Measurements from ENCODE around the gene NXPH4. TPM values are rescaled to one million over a fixed set of nuclear protein-coding genes. Genes with fewer than 3 reads are reported as not detected.

NXPH4 gene
- total RNA-seq, 2 experiments from 2014 or later = 0.41 to 0.45 TPM

DNA sequence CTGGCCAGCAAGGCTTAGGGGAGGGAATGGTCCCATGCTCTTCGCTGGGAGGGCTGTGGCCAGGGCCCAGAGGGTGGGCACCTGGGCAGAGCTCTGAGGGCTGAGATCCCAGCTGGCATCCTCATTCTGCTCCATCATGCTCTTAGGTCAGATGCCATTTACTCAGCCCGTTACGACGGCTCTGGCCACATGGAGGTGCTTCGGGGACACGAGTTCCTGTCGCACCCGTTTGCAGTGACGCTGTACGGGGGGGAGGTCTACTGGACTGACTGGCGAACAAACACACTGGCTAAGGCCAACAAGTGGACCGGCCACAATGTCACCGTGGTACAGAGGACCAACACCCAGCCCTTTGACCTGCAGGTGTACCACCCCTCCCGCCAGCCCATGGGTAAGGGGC, 38.4 kb upstream of the NXPH4 start:
- Mint-ChIP-seq H3K9me3 (no peaks in the 10 kb centered on the region), H3K27me3 (no peaks in the 10 kb centered on the region), H3K4me3 (no peak overlapping the region), H3K36me3 (ENCODE audit: low read depth) (no peaks in the 10 kb centered on the region), H3K4me1 (ENCODE audit: low read depth) (no peaks in the 10 kb centered on the region), H3K27ac (no peak overlapping the region)
- TF ChIP-seq, protein P1, sequence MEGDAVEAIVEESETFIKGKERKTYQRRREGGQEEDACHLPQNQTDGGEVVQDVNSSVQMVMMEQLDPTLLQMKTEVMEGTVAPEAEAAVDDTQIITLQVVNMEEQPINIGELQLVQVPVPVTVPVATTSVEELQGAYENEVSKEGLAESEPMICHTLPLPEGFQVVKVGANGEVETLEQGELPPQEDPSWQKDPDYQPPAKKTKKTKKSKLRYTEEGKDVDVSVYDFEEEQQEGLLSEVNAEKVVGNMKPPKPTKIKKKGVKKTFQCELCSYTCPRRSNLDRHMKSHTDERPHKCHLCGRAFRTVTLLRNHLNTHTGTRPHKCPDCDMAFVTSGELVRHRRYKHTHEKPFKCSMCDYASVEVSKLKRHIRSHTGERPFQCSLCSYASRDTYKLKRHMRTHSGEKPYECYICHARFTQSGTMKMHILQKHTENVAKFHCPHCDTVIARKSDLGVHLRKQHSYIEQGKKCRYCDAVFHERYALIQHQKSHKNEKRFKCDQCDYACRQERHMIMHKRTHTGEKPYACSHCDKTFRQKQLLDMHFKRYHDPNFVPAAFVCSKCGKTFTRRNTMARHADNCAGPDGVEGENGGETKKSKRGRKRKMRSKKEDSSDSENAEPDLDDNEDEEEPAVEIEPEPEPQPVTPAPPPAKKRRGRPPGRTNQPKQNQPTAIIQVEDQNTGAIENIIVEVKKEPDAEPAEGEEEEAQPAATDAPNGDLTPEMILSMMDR (IDR thresholded peaks at IDR 0.05) = no peak
- ATAC-seq (no peak), DNase-seq (no peak)
- CTCF ChIA-PET = interaction anchor here (1.1 kb wide), 1 partner anchor 54 kb away, joined by 3 read pairs; no protein-coding TSS in a partner anchor
- POLR2A ChIA-PET = no interaction called here
- intact Hi-C loops (cut with micrococcal nuclease) = no loop called here

DNA sequence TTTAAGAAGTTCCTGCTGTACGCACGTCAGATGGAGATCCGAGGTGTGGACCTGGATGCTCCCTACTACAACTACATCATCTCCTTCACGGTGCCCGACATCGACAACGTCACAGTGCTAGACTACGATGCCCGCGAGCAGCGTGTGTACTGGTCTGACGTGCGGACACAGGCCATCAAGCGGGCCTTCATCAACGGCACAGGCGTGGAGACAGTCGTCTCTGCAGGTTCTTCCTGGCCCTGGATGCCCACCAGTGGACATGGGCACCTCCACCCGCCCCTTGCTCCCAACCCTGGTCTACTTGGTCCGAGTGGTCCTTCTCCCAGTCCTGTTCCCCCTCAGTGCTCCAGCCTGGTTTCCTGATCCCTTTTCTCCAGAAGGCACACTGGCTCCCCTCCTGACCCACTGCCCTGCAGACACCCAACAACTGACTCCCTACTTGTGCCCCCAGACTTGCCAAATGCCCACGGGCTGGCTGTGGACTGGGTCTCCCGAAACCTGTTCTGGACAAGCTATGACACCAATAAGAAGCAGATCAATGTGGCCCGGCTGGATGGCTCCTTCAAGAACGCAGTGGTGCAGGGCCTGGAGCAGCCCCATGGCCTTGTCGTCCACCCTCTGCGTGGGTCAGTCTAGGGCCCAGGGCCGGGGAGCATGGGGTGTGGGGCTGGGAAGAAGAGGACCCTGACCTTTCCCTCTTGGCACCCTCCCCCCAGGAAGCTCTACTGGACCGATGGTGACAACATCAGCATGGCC, 37.1 kb upstream of the NXPH4 start:
- no peaks in the 10 kb centered on the region for H3K9me3 Mint-ChIP-seq
- no peak for ATAC-seq
- intact Hi-C loops (cut with micrococcal nuclease) = loop anchor here (5.0 kb wide), 1 partner anchor 57 kb away; no protein-coding TSS in a partner anchor

DNA sequence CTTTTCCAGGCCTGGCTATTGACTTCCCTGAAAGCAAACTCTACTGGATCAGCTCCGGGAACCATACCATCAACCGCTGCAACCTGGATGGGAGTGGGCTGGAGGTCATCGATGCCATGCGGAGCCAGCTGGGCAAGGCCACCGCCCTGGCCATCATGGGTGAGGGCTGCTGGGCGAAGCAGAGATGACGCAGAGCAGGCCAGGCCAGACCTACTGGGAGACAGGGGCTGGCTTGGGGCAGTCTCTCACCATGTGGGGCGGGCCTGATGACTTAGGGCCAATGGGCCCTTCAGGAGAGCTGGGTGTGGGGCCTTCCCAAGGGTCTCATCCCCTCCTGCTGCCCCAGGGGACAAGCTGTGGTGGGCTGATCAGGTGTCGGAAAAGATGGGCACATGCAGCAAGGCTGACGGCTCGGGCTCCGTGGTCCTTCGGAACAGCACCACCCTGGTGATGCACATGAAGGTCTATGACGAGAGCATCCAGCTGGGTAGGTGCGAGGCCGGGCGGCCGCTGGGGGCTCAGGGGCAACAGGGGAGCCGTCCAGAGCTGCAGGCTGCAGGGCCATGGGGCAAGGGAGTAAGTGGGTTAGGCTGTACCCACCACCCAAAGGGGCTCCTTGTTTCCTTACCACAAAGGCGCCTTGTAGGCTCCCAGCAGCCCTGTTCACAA, 36.1 kb upstream of the NXPH4 start:
- no peak overlapping the region for H3K27ac Mint-ChIP-seq
- intact Hi-C loops (cut with micrococcal nuclease) = loop anchor here (5.0 kb wide), 1 partner anchor 58 kb away; no protein-coding TSS in a partner anchor
- H3K36me3 Mint-ChIP-seq (ENCODE audit: low read depth) = no peaks in the 10 kb centered on the region
- ATAC-seq (no peak), DNase-seq (no peak)
- no peaks in the 10 kb centered on the region for H3K27me3 Mint-ChIP-seq
- TF ChIP-seq, protein P1 (IDR thresholded peaks at IDR 0.05) = no peak
- ChIA-PET CTCF (interaction anchor here (0.6 to 12.3 kb wide), 6 partner anchors 8 to 1123 kb away, joined by 3 to 143 read pairs (median 6); partner anchors contain the start of genes LRP1 and STAT6), POLR2A (interaction anchor here (0.8 to 2.3 kb wide), 4 partner anchors 56 to 76 kb away, joined by 3 to 7 read pairs (median 4); partner anchors contain the start of gene STAT6)
- H3K9me3 Mint-ChIP-seq = no peaks in the 10 kb centered on the region
- no peaks in the 10 kb centered on the region for H3K4me1 Mint-ChIP-seq (ENCODE audit: low read depth)
- no peak overlapping the region for H3K4me3 Mint-ChIP-seq

More for the DNA sequence above, 37.1 kb upstream of the NXPH4 start:
- Mint-ChIP-seq H3K36me3 (ENCODE audit: low read depth) (no peaks in the 10 kb centered on the region), H3K4me1 (ENCODE audit: low read depth) (no peaks in the 10 kb centered on the region), H3K4me3 (no peak overlapping the region), H3K27me3 (no peaks in the 10 kb centered on the region), H3K27ac (no peak overlapping the region)
- DNase-seq = no peak
- POLR2A ChIA-PET = interaction anchor here (1.4 kb wide), 1 partner anchor 62 kb away, joined by 3 read pairs; no protein-coding TSS in a partner anchor
- TF ChIP-seq, protein P1 (IDR thresholded peaks at IDR 0.05) = no peak
- CTCF ChIA-PET = interaction anchor here (0.6 to 12.3 kb wide), 3 partner anchors 7 to 1122 kb away, joined by 3 to 143 read pairs (median 116); partner anchors contain the start of gene LRP1

DNA sequence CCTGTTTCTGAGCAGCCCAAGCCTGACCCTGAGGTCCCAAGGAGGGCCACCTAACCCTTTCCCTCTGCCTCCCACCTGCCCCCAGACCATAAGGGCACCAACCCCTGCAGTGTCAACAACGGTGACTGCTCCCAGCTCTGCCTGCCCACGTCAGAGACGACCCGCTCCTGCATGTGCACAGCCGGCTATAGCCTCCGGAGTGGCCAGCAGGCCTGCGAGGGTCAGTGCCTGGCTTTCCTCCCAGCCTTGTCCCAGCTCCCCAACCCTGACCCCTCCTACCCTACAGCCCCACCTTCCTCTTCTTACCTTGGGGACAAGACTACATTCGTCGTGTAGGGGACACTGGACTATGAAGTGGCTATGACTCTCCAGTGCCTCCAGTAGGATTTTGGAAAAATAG, 35.5 kb upstream of the NXPH4 start:
- intact Hi-C loops (cut with micrococcal nuclease) = loop anchor here (5.0 kb wide), 1 partner anchor 59 kb away; no protein-coding TSS in a partner anchor

More for the DNA sequence above, 35.5 kb upstream of the NXPH4 start:
- Mint-ChIP-seq H3K4me1 (ENCODE audit: low read depth) (no peaks in the 10 kb centered on the region), H3K27ac (no peak overlapping the region), H3K27me3 (no peaks in the 10 kb centered on the region), H3K36me3 (ENCODE audit: low read depth) (no peaks in the 10 kb centered on the region), H3K9me3 (no peaks in the 10 kb centered on the region), H3K4me3 (no peak overlapping the region)
- ChIA-PET POLR2A (interaction anchor here (0.8 to 2.3 kb wide), 3 partner anchors 57 to 77 kb away, joined by 3 to 7 read pairs (median 4); partner anchors contain the start of gene STAT6), CTCF (interaction anchor here (1.0 to 12.3 kb wide), 10 partner anchors 8 to 202 kb away, joined by 3 to 143 read pairs (median 4); partner anchors contain the start of genes LRP1 and STAT6)
- DNase-seq (no peak), ATAC-seq (no peak)
- TF ChIP-seq, protein P1 (IDR thresholded peaks at IDR 0.05) = no peak

Data from activated CD8-positive, alpha-beta T cell treated with anti-CD3 and anti-CD28 coated beads for 36 hours (primary cell).